Skin of body (tissue), 2 donors: ENCODE measurements around the gene GBX2. TPM values are rescaled to one million over a fixed set of nuclear protein-coding genes. Genes with fewer than 3 reads are reported as not detected.

Source experiments
- DNase-seq: peaks from one replicate; lab custom pipeline; 2025; lab: John Stamatoyannopoulos, UW
- total RNA-seq: library from RNA; depleted of rRNA; stranded (reverse); fragments of >200 nt; gene quantifications from one replicate; pipeline ENCODE4 v1.2.3, GENCODE V29; 2014

GBX2 gene
- total RNA-seq, 1 donor from 2014 or later = not detected

- DNase-seq = no peak
These were observed 1.1 kb upstream of the GBX2 start for GRCh38 chr2:236169151-236169721.

- no peak for DNase-seq
These were observed 683 bp downstream of the GBX2 start for GRCh38 chr2:236167297-236168109.

GRCh38 chr2:236166796-236167296, 1.3 kb downstream of the GBX2 start:
- DNase-seq = no peak

GRCh38 chr2:236165842-236166795, 2.1 kb downstream of the GBX2 start:
- DNase-seq = no peak

- DNase-seq = no peak
These were observed 3.0 kb downstream of the GBX2 start for GRCh38 chr2:236164925-236165841.

GRCh38 chr2:236164201-236164924, 3.8 kb downstream of the GBX2 start:
- no peak for DNase-seq

- DNase-seq = no peak
These were observed 4.5 kb downstream of the GBX2 start for GRCh38 chr2:236163471-236164200.

GRCh38 chr2:236162882-236163470, 5.2 kb downstream of the GBX2 start:
- DNase-seq = no peak

- DNase-seq = no peak
These were observed 5.9 kb downstream of the GBX2 start for GRCh38 chr2:236162031-236162845.

- no peak for DNase-seq
These were observed 6.7 kb downstream of the GBX2 start for GRCh38 chr2:236161531-236161930.

GRCh38 chr2:236161082-236161462, 7.1 kb downstream of the GBX2 start:
- no peak for DNase-seq

GRCh38 chr2:236160366-236161081, 7.7 kb downstream of the GBX2 start:
- DNase-seq = no peak

GRCh38 chr2:236159778-236160170, 8.4 kb downstream of the GBX2 start:
- no peak for DNase-seq

- DNase-seq = no peak
These were observed 9.0 kb downstream of the GBX2 start for GRCh38 chr2:236158969-236159777.

GRCh38 chr2:236157815-236158498, 10.2 kb downstream of the GBX2 start:
- DNase-seq = no peak

GRCh38 chr2:236157366-236157765, 10.8 kb downstream of the GBX2 start:
- DNase-seq = no peak
